B cell (primary cell): ENCODE measurements around the gene FCRL5. TPM values are rescaled to one million over a fixed set of nuclear protein-coding genes. Genes with fewer than 3 reads are reported as not detected.

Experiments used
- ATAC-seq: fragments of 200-7000 bp; cut with Tn5 transposase; one replicate; pipeline ENCODE4 v1.10.0; 2021; ENCODE audit warnings: low read depth, mild to moderate bottlenecking, moderate number of reproducible peaks, moderate library complexity
- CTCF ChIA-PET: fragments of 350-600 bp; sonication (Branson Sonifier 250); formaldehyde crosslinking; loops from one replicate; lab custom pipeline; 2021; ENCODE audit warnings: antibody characterized with exemption, inconsistent platforms; lab: Charles Lee
- POLR2A ChIA-PET: fragments of 350-600 bp; sonication (Branson Sonifier 250); formaldehyde crosslinking; loops from one replicate; lab custom pipeline; 2021; ENCODE audit warnings: antibody characterized with exemption; lab: Charles Lee
- DNase-seq: peaks from one replicate; pipeline ENCODE4 v3.0.0; 2013
- H2AFZ ChIP-seq: 2 replicates; pipeline ENCODE4 v1.6.1; 2012; ENCODE audit warnings: mild to moderate bottlenecking, low read depth, low read length; ENCODE audit not compliant: insufficient read depth, poor library complexity, severe bottlenecking
- H3K27ac ChIP-seq, 2 donors: 1 replicate in 1 of 2; 2 replicates in 1 of 2; pipeline ENCODE4 v1.5.1; 2012 to 2013; ENCODE audit warnings: low read length in 2 of 2, mild to moderate bottlenecking in 2 of 2, moderate library complexity in 1 of 2
- H3K27me3 ChIP-seq, 4 experiments: fragments of 200-600 bp in 1 of 4; sonication (generic) in 1 of 4; replicated peaks in 1 of 4; 1 replicate in 2 of 4; 2 replicates in 2 of 4; pipeline versions ENCODE4 v1.6.1 to v1.7.0; 2013 to 2016; ENCODE audit warnings: low read length in 3 of 4, mild to moderate bottlenecking in 2 of 4, mixed read lengths in 1 of 4, moderate library complexity in 1 of 4; ENCODE audit not compliant: insufficient read depth in 4 of 4, control insufficient read depth in 3 of 4; ENCODE audit errors: control extremely low read depth in 1 of 4
- H3K36me3 ChIP-seq, 2 experiments: replicated peaks in 1 of 2; 1 replicate in 1 of 2; 2 replicates in 1 of 2; pipeline versions ENCODE4 v1.6.1 to v1.7.1; 2013; ENCODE audit warnings: low read length in 1 of 2; ENCODE audit not compliant: insufficient read depth in 2 of 2, control insufficient read depth in 1 of 2; ENCODE audit errors: control extremely low read depth in 1 of 2, extremely low read depth in 1 of 2
- H3K4me1 ChIP-seq, 2 donors: fragments of 200-600 bp in 1 of 2; sonication (generic) in 1 of 2; 1 replicate in 1 of 2; 2 replicates in 1 of 2; pipeline versions ENCODE4 v1.5.1 to v1.6.1; 2013 to 2017; ENCODE audit warnings: low read length in 2 of 2; ENCODE audit not compliant: control insufficient read depth in 2 of 2, insufficient read depth in 2 of 2
- H3K4me2 ChIP-seq: replicated peaks from 2 replicates; pipeline ENCODE3; 2012; ENCODE audit warnings: mild to moderate bottlenecking, low read depth, low read length; ENCODE audit not compliant: poor library complexity, severe bottlenecking
- H3K4me3 ChIP-seq, 5 experiments: fragments of 200-600 bp in 1 of 5; sonication (generic) in 1 of 5; 1 replicate in 3 of 5; 2 replicates in 2 of 5; pipeline versions ENCODE4 v1.5.1 to v1.7.0; 2011 to 2016; ENCODE audit warnings: low read length in 4 of 5, mild to moderate bottlenecking in 4 of 5, low read depth in 2 of 5, control low read depth in 1 of 5, moderate library complexity in 1 of 5; ENCODE audit not compliant: insufficient read depth in 1 of 5; ENCODE audit errors: control extremely low read depth in 1 of 5, extremely low read depth in 1 of 5
- H3K79me2 ChIP-seq: fragments of 200-600 bp; sonication (generic); one replicate; pipeline ENCODE4 v1.6.0; 2016; ENCODE audit warnings: low read length; ENCODE audit not compliant: control insufficient read depth, insufficient read depth
- H3K9ac ChIP-seq: fragments of 200-600 bp; sonication (generic); 2 replicates; pipeline ENCODE4 v1.6.1; 2017; ENCODE audit warnings: mild to moderate bottlenecking, low read length, moderate library complexity
- H3K9me3 ChIP-seq, 3 donors: one replicate each; pipeline versions ENCODE4 v1.6.1 to v1.7.1; 2013; ENCODE audit warnings: low read length in 2 of 3; ENCODE audit not compliant: control insufficient read depth in 2 of 3, insufficient read depth in 1 of 3; ENCODE audit errors: control extremely low read depth in 1 of 3
- H4K20me1 ChIP-seq: 2 replicates; pipeline ENCODE4 v1.6.0; 2012; ENCODE audit warnings: mild to moderate bottlenecking, low read length; ENCODE audit not compliant: insufficient read depth, control insufficient read depth, poor library complexity, severe bottlenecking
- H3K27ac Mint-ChIP-seq: one replicate; pipeline ENCODE4 v1.8.0; 2021; ENCODE audit warnings: mixed read lengths
- H3K27me3 Mint-ChIP-seq: one replicate; pipeline ENCODE4 v1.8.0; 2021; ENCODE audit warnings: mixed read lengths
- H3K4me1 Mint-ChIP-seq: one replicate; pipeline ENCODE4 v1.8.0; 2021; ENCODE audit warnings: mixed read lengths
- H3K4me3 Mint-ChIP-seq: one replicate; pipeline ENCODE4 v1.8.0; 2021; ENCODE audit warnings: mixed read lengths
- H3K9me3 Mint-ChIP-seq: one replicate; pipeline ENCODE4 v1.8.0; 2022; ENCODE audit warnings: mixed read lengths; ENCODE audit not compliant: insufficient read depth
- CTCF ChIP-seq: fragments of 200-600 bp; IDR thresholded peaks from one replicate; pipeline ENCODE4 v1.8.0; 2022; ENCODE audit warnings: antibody characterized with exemption, mild to moderate bottlenecking
- EZH2 ChIP-seq: IDR thresholded peaks from 2 replicates; pipeline ENCODE4 v1.6.1; 2012; ENCODE audit warnings: borderline replicate concordance, low read depth, mild to moderate bottlenecking, moderate library complexity, low read length; ENCODE audit not compliant: insufficient read depth, poor library complexity, severe bottlenecking
- WGBS: methylation state at CpG from one replicate; pipeline ENCODE4 v1.1.5; 2013; ENCODE audit warnings: missing lambda C conversion rate; ENCODE audit not compliant: insufficient coverage; 5-methylcytosine and 5-hydroxymethylcytosine counted together
- intact Hi-C: fragments of 100-400 bp; cut with micrococcal nuclease; formaldehyde crosslinking; loops from one replicate; pipeline ENCODE4 v1.10.0; 2022
- polyA plus RNA-seq: library from polyadenylated mRNA; depleted of rRNA; stranded (reverse); fragments of >200 nt; gene quantifications from 2 replicates; pipeline ENCODE4 v1.2.3, GENCODE V29; 2012
- total RNA-seq, 2 donors: library from RNA; stranded (reverse); fragments of 120-200 nt in 1 of 2; gene quantifications; 1 replicate in 1 of 2; 2 replicates in 1 of 2; pipeline versions ENCODE4 v1.2.3 to v1.2.4, GENCODE V29; 2013 to 2022

Gene FCRL5
- total and polyA plus RNA-seq, 2 donors (not counting 1 experiment from before 2014, with no cell fraction given): 34.0 to 108 TPM

DNA sequence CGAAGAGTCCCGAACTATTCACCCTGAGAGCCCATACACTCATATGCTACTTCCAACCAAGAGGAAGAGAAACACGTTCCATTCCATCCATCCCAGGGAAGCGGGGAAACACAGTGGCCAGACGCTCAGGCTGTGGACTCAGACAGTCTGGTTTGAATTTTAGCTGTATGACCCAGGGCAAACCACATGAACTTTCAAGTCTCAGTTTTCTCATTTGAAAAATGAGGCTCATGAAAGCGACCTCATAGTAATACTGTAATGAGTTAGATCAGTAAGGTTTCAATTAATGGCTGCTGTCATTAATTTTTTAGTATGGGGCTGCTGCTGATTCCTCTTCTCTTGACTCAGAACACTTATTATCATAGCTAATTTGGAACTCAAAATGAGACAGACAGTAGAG is 44.1 kb upstream of the FCRL5 start:
- POLR2A ChIA-PET: interaction anchor here (1.6 kb wide), 1 partner anchor 10 kb away, joined by 4 read pairs; no protein-coding TSS in a partner anchor
- Histone ChIP-seq H3K27ac (no peak overlapping the region), H3K4me3 (no peak overlapping the region), H3K4me1 (peaks cover 38 to 41% of the 10 kb centered on the region in 2 donors), H3K9ac (no peak overlapping the region), H3K27me3 (peaks cover 0 to 22% (median 8%) of the 10 kb centered on the region in 4 experiments), H3K79me2 (no peaks in the 10 kb centered on the region), H3K4me2 (peak overlapping the region; percentile 45), H4K20me1 (no peaks in the 10 kb centered on the region), H3K9me3 (no peaks in the 10 kb centered on the region), H3K36me3 (no peaks in the 10 kb centered on the region), H2AFZ (no peak overlapping the region)
- H3K27me3 Mint-ChIP-seq: peaks cover 10% of the 10 kb centered on the region
- intact Hi-C loops: loop anchor here (5.0 kb wide), 1 partner anchor 36 kb away; no protein-coding TSS in a partner anchor
- no peak for DNase-seq
- no peaks in the 10 kb centered on the region for H3K9me3 Mint-ChIP-seq
- ATAC-seq: no peak
- peak overlapping the region; percentile 63 for H3K4me3 Mint-ChIP-seq
- no peak for TF ChIP-seq EZH2
- no peak for TF ChIP-seq CTCF
- H3K27ac Mint-ChIP-seq: no peak overlapping the region
- CTCF ChIA-PET: interaction anchor here (0.8 to 3.4 kb wide), 7 partner anchors 10 to 394 kb away, joined by 3 to 31 read pairs (median 3); no protein-coding TSS in a partner anchor
- H3K4me1 Mint-ChIP-seq: peaks cover 41% of the 10 kb centered on the region
- 64% methylated on average over 3 of the region's 6 CpGs for WGBS

DNA sequence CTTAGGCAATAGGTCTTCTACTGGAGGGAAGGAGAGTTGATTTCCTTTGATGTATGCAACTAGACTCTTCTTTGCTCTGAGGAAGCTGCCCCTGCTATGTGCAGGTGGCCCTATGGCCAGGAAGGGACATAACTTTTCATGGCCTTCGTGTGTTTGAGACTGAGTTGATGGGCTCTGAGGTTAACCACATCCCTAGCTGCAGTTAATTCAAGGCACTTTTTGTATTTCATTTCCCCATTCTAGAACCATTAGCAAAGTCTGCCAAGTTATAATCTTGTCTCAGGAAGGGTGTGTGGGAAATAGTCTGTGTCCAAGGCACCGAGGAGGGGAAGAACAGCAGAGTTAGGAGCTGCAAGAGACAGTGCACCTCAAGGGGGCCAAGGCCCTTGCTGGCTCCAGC is 43.0 kb upstream of the FCRL5 start:
- Mint-ChIP-seq H3K4me3 (peak overlapping the region; percentile 44), H3K9me3 (no peaks in the 10 kb centered on the region), H3K4me1 (peaks cover 41% of the 10 kb centered on the region), H3K27me3 (peaks cover 4% of the 10 kb centered on the region), H3K27ac (peak overlapping the region; percentile 12)
- H3K27me3 ChIP-seq: peaks cover 0 to 22% (median 8%) of the 10 kb centered on the region in 4 experiments
- no peaks in the 10 kb centered on the region for H4K20me1 ChIP-seq
- H2AFZ ChIP-seq: no peak overlapping the region
- POLR2A ChIA-PET: interaction anchor here (1.6 kb wide), 1 partner anchor 9 kb away, joined by 4 read pairs; no protein-coding TSS in a partner anchor
- intact Hi-C loops: loop anchor here (5.0 kb wide), 1 partner anchor 37 kb away; no protein-coding TSS in a partner anchor
- peak overlapping the region; percentile 45 for H3K4me2 ChIP-seq
- H3K9ac ChIP-seq: no peak overlapping the region
- no peaks in the 10 kb centered on the region for H3K9me3 ChIP-seq
- no peak for TF ChIP-seq EZH2
- no peak for TF ChIP-seq CTCF
- 0% methylated on average over 1 of the region's 2 CpGs for WGBS
- DNase-seq (peak; percentile 67), ATAC-seq (peak; percentile 80)
- no peak overlapping the region for H3K27ac ChIP-seq
- H3K36me3 ChIP-seq: no peaks in the 10 kb centered on the region
- peaks cover 38 to 41% of the 10 kb centered on the region in 2 donors for H3K4me1 ChIP-seq
- no peak overlapping the region for H3K4me3 ChIP-seq
- no peaks in the 10 kb centered on the region for H3K79me2 ChIP-seq
- CTCF ChIA-PET: interaction anchor here (0.7 to 3.4 kb wide), 12 partner anchors 9 to 439 kb away, joined by 3 to 31 read pairs (median 4); no protein-coding TSS in a partner anchor
